HG02870 (cell line): ENCODE results near the gene PPP1R12C.

Experiments used
- ATAC-seq: cut with Tn5 transposase; IDR thresholded peaks from one replicate; pipeline ENCODE4 v1.9.1; 2021; ENCODE audit warnings: mild to moderate bottlenecking, moderate library complexity; ENCODE audit not compliant: unreplicated experiment

The PPP1R12C gene

DNA sequence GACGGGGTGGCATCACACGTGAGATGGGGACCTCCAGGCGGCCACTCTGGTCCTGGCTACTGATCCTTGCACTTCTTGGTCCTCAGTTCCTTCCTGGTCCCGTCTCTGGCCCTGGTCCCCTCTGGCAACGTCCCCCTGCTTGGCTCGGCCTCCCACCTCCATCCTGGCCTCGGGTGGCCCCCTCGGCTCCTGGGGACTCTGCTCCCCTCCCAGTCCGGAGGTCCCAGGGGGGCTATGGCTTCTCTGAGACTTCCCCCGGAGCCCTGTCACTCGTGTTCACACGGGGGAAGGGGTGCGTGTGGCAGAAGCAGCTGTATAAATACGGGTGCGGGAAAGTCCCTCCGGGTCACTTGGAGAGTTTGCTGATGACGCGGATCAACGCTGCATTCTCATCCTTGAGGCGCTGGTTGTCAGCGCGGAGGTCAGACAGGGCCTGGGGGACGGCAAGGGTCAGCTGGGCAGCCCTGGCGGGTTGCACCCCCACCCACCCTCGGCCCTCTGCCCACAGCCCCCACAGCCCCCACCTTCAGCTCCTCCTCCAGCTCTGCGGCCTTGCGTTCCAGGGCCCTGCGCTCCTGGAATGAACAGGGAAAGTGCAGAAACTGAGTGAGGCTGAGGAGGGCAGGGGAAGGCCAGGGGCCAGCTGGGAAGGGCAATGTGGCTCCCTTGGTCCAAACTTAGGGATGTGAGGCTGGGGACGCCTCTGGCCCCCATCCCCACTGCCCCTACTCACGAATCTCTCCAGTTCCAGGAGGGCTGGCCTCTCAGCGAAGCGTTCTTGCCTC lies 26.1 kb downstream of the PPP1R12C start:
- no peak for ATAC-seq

DNA sequence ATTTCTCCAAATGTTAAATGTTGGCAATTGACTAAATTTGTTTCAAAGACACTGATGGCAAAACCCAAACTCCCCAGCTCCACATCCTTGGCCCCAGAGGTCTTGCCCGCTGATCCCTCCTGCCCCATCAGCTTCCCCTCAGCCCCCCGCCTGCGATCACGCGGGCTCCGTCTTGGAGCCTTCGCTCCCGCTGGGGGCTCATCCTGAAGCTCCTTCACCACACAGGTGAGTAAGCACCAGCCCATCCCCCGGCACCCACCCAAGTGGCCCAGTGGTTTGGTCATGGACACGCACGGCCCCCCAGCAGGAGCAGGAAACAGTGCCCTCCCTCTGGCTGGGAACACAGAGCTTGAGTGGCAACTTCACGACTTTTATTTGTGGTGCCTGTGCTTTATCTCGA lies 26.9 kb downstream of the PPP1R12C start:
- no peak for ATAC-seq

DNA sequence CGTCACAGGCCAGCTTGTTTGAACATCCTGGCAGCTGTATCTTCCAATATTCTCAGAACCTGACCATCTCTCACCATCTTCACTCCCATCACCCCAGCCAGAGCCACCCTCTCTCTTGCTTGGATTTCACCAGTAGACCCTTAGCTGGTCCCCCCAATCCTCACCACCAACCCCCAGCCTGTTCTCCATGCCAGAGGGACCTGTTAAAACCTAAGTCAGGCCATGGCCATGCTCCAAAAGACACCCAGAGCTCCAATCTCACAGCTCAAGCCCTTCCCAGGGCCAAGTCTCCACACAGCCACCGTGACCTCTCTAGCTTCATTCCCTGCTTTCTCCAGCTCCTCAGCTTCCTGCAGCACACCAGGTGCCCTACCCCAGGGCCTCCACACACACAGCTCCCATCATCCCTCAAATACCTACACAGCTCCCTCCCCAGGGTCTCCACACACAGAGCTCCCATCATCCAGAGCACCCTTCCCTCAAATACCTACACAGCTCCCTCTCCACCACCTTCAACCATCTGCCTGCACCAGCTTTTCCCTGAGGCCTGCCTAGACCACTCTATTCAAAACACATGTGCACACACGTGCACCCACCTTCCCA lies 28.0 kb downstream of the PPP1R12C start:
- ATAC-seq = no peak

DNA sequence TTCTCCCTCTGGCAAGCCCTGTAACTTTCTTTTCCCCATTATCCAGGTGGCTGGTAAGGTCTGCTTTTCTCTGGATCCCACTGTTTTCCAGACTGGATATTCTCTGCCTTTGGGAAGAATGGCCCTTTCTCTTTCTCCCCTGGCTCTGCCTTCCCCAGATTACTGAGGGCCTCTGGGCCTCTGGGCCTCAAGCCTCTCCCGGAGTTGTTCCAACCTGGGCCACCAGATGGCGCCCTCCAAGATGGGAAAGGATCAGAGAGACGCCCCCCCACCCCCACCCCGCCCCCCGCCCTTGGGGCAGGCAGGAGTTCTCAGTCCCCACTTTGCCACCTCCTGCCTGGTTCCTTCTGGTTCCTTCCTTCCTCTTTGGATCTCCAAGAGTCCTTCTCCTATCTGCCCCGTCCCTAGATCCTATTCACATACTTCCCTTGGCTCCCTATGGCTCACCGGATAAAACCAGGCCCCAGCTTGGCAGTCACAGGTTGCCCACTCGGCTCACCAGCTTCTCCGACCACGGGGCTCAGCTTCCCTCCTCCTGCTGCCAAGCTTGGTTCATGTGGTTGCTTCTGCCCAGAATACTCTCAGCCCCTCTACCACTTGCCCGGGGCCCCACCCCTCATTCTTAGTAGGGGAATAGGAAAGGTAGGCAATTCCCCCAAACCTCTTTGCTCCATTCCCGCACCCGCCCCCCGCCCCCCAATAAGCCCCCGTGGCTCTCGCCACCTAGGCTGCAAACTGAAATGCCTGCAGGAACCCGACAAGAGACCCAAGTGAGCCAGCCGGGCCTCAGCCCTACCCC lies 28.7 kb downstream of the PPP1R12C start:
- no peak for ATAC-seq

DNA sequence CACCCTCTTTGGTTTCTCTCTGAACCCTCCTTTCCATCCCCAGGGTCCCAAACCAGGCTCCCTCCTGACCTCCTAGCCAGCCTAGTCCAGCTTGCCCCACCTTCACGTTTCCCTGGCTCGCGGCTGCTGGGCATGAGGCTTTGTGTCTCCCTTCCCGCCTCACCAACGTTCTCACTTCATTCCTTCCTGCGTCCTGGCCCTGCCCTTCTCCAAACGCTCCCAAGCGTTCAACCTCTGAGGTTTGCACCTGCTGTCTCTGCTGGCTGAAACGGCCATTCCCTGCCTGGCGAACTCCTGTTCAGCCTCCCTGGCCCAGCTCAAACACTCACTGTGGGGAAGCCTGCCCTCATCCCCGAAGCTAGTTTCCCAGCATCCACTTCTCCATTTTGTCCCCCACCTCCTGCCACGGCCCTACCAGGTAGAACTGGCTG lies 29.4 kb downstream of the PPP1R12C start:
- ATAC-seq = no peak

DNA sequence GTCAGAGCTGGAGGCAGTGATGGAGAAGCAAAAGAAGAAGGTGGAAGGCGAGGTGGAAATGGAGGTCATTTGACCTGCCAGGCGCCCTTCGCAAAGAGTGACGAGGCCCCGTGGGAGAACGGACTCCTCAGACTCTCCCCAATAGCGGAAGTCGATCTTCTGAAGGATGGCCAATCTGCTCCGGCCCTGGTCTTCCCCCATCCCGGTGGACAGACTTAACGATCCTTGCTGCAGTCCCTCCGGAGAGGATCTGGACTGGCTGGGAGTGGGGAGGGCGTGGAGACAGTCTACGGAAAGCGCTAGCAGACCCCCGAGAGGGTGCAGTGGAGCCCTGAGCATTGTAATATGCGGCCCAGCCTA lies 29.9 kb downstream of the PPP1R12C start:
- ATAC-seq = no peak

DNA sequence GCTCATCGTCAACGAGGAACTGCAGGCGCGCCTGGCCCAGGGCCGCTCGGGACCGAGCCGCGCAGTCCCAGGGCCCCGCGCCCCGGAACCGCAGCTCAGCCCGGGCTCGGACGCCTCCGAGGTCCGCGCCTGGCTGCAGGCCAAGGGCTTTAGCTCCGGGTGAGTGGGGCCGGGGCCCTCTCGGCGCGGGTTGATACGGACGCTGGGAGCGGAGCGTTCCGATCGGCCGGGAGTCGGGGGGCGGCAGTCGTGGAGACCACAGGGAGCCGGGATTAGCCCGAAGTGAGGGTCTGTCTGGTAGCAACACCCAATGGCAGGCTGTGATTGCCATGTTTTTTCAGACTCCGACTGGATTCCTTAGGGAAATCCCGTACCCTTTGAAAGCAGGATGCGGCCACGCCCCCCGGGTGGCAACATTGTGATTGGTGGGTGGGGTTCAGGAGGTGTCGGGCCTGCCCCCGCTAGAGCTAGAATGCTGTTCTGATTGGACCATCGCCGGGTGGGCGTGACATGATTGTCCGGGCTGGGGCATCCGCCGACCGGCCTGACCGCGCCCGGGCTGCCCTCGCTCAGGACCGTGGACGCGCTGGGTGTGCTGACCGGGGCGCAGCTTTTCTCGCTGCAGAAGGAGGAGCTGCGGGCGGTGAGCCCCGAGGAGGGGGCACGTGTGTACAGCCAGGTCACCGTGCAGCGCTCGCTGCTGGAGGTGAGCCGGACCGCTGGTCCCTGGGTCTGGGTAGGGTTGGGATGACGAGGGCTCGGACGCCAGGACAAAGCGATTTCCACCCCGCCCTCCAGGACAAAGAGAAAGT lies 30.5 kb downstream of the PPP1R12C start:
- no peak for ATAC-seq

DNA sequence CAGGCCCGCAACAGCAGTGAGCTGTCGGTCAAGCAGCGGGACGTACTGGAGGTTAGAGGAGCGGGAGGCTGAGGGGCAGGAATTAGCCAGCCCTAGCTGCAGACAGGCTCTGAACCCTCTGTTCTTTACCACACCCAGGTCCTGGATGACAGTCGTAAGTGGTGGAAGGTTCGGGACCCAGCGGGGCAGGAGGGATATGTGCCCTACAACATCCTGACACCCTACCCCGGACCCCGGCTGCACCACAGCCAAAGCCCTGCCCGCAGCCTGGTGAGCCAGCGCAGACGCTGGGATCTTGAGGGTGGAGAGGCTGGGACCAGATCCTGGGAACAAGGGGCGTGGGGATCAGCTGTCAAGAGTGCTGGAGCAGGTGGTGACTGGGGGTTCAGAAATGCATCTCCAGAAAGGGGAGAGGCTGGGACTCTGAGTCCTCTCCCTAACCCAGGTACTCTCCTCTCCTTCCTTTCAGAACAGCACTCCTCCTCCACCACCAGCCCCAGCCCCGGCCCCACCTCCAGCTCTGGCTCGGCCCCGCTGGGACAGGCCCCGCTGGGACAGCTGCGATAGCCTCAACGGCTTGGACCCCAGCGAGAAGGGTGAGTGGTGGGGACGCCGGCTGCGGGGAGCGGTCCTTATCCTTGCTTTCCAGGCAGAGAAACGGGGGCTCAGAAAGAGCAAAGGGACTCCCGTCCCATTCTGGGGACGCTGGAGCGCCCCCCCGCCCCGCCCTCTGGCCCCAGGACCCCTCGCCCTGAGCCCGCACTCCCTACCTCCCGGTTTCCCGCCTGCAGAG lies 31.3 kb downstream of the PPP1R12C start:
- no peak for ATAC-seq

DNA sequence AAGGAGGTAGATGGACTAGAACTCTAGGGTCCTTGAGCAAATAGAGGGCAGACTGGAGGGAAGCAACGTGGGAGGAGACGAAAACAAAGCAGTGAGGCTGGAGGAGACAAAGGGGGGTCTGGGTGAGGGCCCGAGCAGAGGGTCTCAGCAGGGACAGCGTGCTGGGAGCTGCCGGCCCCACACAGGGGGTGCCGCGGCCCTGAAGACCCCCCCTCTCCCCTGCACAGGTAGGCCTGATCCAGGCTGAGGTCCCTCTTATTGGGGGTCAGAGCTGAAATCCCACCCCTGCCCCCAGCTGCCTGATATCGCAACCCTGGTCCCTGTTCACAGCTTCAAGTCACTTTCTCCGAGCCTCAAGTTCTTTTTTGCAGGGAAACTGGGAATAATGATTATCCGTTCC lies 33.0 kb downstream of the PPP1R12C start:
- ATAC-seq = no peak

DNA sequence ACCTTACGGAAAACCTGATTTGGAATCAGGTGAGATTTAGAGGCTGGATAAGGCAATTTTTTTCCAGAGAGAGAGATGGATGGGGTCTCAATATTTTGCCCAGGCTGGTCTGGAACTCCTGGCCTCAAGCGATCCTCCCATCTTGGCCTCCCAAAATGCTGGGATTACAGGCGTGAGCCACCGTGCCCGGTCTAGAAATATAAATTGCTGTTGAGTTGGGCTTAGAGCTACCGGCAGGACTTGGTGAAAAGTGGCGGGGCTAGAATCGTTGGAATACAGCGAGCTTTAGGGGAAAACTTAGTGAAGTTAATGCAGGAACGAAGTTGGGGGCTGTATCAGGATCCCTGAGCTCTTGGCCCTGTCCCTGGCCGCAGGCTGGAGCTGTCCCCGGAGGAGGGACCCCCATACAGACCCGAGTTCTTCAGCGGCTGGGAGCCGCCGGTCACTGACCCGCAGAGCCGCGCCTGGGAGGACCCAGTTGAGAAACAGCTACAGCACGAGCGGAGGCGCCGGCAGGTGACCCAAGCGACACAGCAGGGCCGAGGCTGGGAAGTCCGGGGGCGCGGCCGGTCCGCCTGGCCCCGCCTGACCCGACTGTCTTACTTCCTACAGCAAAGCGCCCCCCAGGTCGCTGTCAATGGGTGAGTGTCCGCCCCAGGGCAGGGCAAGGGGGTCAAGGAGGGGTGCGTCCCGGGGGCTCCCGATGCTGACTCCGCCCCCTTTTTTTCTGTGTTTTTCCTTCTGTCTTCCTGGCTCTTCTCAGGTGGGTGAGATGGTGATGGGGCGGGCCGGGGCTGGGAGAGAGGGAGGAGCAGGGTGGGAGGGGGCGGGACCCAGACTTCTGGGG lies 34.2 kb downstream of the PPP1R12C start:
- no peak for ATAC-seq

DNA sequence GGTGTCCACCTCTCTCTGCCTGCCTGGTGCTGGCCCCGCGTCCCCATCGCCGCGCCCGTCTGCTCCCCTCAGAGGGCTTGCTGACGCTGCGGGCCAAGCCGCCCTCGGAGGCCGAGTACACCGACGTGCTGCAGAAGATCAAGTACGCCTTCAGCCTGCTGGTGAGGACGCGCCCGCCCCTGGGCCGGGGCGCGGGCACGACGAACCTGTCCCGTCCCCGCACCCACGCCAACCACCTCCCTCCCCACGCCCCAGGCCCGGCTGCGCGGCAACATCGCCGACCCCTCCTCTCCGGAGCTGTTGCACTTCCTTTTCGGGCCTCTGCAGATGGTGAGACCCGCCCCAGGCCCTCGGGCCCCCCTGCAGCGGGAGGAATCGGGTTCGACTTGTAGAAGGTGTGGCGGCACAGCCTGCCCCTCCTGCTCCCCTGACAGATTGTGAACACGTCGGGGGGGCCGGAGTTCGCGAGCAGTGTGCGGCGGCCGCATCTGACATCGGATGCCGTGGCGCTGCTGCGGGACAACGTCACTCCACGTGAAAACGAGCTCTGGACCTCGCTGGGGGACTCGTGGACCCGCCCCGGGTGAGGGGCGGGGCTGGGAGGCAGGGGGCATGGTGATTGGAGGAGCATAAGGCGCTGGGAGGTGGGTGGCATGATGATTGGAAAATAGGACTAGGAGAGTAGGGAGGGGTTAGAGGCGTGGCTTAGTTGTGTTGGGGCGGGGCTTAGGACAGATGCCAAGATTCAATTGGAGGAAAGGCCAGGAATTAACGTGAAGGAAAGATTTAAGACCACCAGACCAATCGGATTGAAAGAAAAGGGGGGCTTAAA lies 35.2 kb downstream of the PPP1R12C start:
- no peak for ATAC-seq

DNA sequence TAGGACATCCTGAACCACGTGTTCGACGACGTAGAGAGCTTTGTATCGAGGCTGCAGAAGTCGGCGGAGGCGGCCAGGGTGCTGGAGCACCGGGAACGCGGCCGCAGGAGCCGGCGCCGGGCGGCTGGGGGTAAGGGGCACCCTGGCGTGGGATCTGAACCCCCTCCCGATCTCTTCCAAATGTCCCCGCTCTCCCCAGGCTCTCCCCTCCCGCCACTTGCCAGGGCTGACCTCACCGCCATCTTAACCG lies 35.7 kb downstream of the PPP1R12C start:
- ATAC-seq = no peak

DNA sequence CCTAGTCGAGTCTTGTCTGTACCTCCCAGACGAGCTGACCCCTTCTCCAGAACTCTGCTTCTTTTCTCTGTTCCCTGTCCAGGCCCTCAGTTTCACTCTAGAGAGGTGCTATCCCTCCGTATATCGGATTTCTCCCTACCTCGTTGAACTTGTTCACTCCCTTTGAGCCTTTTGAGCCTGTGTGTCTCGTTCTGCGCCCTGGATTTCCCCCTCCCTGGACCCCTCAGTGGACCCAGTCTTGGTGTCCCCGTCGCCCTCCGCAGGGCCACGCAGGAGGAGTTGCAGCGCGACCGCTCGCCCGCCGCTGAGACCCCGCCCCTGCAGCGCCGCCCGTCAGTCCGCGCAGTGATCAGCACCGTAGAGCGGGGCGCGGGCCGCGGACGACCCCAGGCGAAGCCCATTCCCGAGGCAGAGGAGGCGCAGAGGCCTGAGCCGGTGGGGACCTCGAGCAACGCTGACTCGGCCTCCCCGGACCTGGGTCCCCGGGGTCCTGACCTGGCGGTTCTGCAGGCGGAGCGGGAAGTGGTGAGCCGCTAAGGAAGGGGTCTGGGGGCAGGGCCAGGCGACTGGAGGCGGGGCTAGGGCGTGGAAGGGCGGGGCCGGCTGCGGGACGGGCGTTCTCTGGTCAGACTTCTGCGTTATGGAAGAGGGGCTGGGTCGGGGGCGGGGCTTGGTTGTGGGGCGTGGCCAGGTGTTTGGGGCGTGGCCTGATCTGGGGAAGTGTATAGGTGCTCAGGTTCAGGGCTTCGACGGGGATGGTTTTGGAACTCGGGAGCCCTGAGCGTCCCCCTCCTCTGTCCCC lies 36.3 kb downstream of the PPP1R12C start:
- peak; percentile 64 for ATAC-seq

DNA sequence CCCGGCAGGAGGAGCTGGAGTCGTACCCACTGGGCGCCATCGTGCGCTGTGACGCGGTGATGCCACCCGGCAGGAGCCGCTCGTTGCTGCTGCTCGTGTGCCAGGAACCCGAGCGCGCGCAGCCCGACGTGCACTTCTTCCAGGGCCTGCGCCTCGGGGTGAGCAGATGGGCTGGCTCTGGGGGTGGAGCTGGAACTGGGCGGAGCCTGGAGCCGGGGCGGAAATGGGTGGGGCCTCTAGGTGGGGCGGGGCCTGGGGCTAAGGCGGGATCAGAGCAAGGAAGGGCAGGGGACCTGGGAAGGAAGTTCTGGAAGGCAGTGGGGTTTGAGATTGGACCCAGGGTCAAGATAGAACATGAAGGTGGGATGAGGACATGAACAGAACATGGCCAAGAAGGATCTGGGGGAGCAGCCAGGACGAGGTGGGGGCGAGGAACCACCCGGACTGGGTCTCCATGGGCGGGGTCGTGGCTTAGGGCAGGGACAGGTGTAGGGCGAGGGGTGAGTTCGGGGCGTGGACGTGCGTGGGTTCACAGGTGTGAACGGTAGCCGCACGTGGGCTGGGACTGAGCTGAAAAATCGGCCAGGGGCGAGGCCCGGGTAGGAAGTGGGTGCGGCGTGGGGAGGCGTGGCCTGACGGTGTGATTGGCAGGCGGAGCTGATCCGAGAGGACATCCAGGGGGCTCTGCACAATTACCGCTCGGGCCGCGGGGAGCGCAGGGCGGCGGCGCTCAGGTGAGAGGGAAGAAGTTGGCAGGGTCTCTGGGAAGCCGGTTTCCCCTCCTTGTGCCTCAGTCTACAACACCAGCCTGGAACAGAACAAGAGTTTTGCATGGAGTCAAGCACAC lies 37.1 kb downstream of the PPP1R12C start:
- ATAC-seq = no peak

DNA sequence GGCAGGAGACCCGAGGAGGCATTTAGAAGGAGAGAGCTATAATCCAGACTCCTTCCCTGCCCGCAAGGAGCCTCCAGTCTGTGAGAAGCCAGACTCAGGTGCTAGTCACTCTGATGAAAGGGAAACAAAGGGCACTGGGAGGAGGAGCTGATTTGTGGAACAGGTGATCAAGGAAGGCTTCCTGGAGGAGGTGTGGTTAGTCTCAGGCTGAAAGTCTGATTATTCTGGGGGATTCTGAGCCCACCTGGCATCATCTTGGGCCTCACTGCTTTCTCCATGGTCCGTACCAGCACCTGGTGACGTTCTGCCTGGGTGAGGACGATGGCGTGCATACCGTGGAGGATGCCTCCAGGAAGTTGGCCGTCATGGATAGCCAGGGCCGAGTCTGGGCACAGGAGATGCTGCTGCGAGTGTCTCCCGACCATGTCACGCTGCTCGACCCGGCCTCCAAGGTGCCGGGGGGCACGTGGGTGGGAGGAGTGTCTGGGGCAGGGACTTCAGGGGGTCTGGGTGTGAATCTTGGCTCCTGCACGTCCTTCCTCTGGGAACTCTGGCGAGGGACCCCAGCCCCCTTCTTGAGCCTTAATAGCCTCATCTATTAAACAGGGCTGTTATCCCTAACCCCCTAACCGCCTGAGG lies 37.9 kb downstream of the PPP1R12C start:
- no peak for ATAC-seq

DNA sequence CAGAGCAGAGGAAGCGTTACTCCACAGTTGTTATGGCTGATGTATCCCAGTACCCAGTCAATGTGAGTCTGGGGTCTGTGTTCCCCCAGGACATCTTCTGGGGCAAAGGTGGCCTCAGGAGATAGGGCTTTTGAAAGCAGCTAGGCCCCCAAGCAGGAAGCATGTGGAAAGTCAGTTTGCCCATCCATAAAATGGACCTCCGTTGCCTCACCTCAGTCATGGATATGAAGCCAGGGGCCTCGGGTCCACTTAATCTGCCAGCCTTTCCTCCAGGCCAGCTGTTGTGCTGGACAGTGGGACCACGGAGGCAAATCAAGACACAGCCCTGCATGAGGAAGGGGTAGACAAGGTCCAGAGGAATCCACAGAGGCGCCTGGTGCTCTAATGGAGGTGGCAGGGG lies 38.4 kb downstream of the PPP1R12C start:
- ATAC-seq = no peak

DNA sequence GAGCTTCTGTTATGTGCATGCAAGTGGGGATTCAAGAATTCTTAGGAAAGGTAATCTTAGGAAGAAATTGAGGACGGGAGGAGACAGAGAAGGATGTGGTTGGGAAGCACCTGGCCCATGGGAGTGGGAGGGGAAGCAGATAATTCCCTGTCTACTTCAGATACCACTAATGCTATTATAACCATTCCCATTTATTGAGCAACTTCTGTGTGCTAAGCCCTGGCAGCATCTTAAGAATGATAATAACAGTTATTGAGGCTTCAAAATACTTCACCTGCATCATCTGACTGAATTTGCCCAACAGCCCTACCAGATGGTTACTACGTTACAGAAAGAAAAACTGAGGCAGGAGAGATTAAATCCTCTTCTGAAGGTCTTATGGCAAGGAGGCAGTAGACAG lies 40.3 kb downstream of the PPP1R12C start:
- ATAC-seq = no peak
